H9 (cell line): ENCODE measurements around the gene LPCAT1. TPM values are rescaled to one million over a fixed set of nuclear protein-coding genes. Genes with fewer than 3 reads are reported as not detected.

ENCODE experiments used
- DNase-seq: peaks from one replicate; pipeline ENCODE4 v3.0.0-alpha.2; 2017
- H2AFZ ChIP-seq: one replicate; pipeline ENCODE4 v1.6.1; 2013; ENCODE audit warnings: mild to moderate bottlenecking, low read length, control low read depth, moderate library complexity
- H2AK5ac ChIP-seq: 2 replicates; pipeline ENCODE4 v1.6.1; 2013; ENCODE audit warnings: low read length, control low read depth, mixed read lengths; ENCODE audit not compliant: insufficient read length
- H2BK120ac ChIP-seq: one replicate; pipeline ENCODE4 v1.6.1; 2013; ENCODE audit warnings: low read depth, mild to moderate bottlenecking, low read length, control low read depth, inconsistent platforms; ENCODE audit not compliant: poor library complexity, severe bottlenecking
- H2BK12ac ChIP-seq: 2 replicates; pipeline ENCODE4 v1.6.1; 2013; ENCODE audit warnings: low read length, control low read depth, mixed read lengths, low read depth; ENCODE audit not compliant: insufficient read length
- H2BK15ac ChIP-seq: 2 replicates; pipeline ENCODE4 v1.6.1; 2013; ENCODE audit warnings: low read depth, low read length, control low read depth
- H2BK20ac ChIP-seq: one replicate; pipeline ENCODE4 v1.6.1; 2013; ENCODE audit warnings: low read depth, mild to moderate bottlenecking, low read length, control low read depth, inconsistent platforms; ENCODE audit not compliant: poor library complexity, severe bottlenecking
- H2BK5ac ChIP-seq: 2 replicates; pipeline ENCODE4 v1.6.1; 2013; ENCODE audit warnings: low read length, control low read depth, mixed read lengths; ENCODE audit not compliant: insufficient read length
- H3K14ac ChIP-seq: 2 replicates; pipeline ENCODE4 v1.6.1; 2013; ENCODE audit warnings: low read length, control low read depth; ENCODE audit not compliant: insufficient read depth
- H3K18ac ChIP-seq: 2 replicates; pipeline ENCODE4 v1.6.1; 2013; ENCODE audit warnings: low read depth, mild to moderate bottlenecking, mixed read lengths, low read length, control low read depth; ENCODE audit not compliant: insufficient read length
- H3K23ac ChIP-seq: 2 replicates; pipeline ENCODE4 v1.6.1; 2013; ENCODE audit warnings: low read length, control low read depth, mixed read lengths, low read depth; ENCODE audit not compliant: insufficient read length
- H3K23me2 ChIP-seq: 2 replicates; pipeline ENCODE4 v1.6.1; 2013; ENCODE audit warnings: low read depth, mild to moderate bottlenecking, mixed read lengths, low read length, control low read depth; ENCODE audit not compliant: insufficient read length, poor library complexity, severe bottlenecking
- H3K27ac ChIP-seq: 2 replicates; pipeline ENCODE4 v1.5.1; 2013; ENCODE audit warnings: low read length, control low read depth, mixed read lengths, low read depth; ENCODE audit not compliant: insufficient read length
- H3K27me3 ChIP-seq: 2 replicates; pipeline ENCODE4 v1.6.1; 2013; ENCODE audit warnings: low read length, control low read depth, inconsistent platforms; ENCODE audit not compliant: insufficient read depth
- H3K4ac ChIP-seq: 2 replicates; pipeline ENCODE4 v1.6.1; 2013; ENCODE audit warnings: low read depth, mild to moderate bottlenecking, control low read depth, inconsistent platforms, low read length, moderate library complexity
- H3K4me1 ChIP-seq: 2 replicates; pipeline ENCODE4 v1.6.1; 2013; ENCODE audit warnings: low read length, control low read depth, inconsistent platforms; ENCODE audit not compliant: insufficient read depth
- H3K4me2 ChIP-seq: 2 replicates; pipeline ENCODE4 v1.6.1; 2013; ENCODE audit warnings: low read length, control low read depth, mixed read lengths; ENCODE audit not compliant: insufficient read length, insufficient read depth
- H3K56ac ChIP-seq: 2 replicates; pipeline ENCODE4 v1.6.1; 2013; ENCODE audit warnings: low read depth, mild to moderate bottlenecking, mixed read lengths, low read length, control low read depth; ENCODE audit not compliant: insufficient read length
- H3K79me1 ChIP-seq: 2 replicates; pipeline ENCODE4 v1.6.1; 2013; ENCODE audit warnings: low read depth, mild to moderate bottlenecking, moderate library complexity, low read length, control low read depth, inconsistent platforms; ENCODE audit not compliant: insufficient read depth, poor library complexity, severe bottlenecking
- H3K79me2 ChIP-seq: 2 replicates; pipeline ENCODE4 v1.6.1; 2013; ENCODE audit warnings: low read length, control low read depth, inconsistent platforms; ENCODE audit not compliant: insufficient read depth
- H3K9ac ChIP-seq: 2 replicates; pipeline ENCODE4 v1.6.1; 2013; ENCODE audit warnings: low read length, control low read depth, mixed read lengths; ENCODE audit not compliant: insufficient read length; ENCODE audit errors: extremely low read depth
- H3K9me3 ChIP-seq: one replicate; pipeline ENCODE4 v1.6.1; 2013; ENCODE audit warnings: low read depth, low read length, inconsistent platforms; ENCODE audit not compliant: control insufficient read depth
- H3T11ph ChIP-seq: one replicate; pipeline ENCODE4 v1.6.1; 2013; ENCODE audit warnings: mild to moderate bottlenecking, low read length, control low read depth, inconsistent platforms
- H4K20me1 ChIP-seq: one replicate; pipeline ENCODE4 v1.6.1; 2013; ENCODE audit not compliant: control insufficient read depth, insufficient read length, insufficient read depth
- H4K5ac ChIP-seq: 2 replicates; pipeline ENCODE4 v1.6.1; 2013; ENCODE audit warnings: low read depth, mild to moderate bottlenecking, mixed read lengths, low read length, control low read depth; ENCODE audit not compliant: insufficient read length
- H4K8ac ChIP-seq: replicated peaks from 2 replicates; pipeline ENCODE4 v1.6.1; 2013; ENCODE audit warnings: low read length, control low read depth, mixed read lengths, low read depth; ENCODE audit not compliant: insufficient read length
- H4K91ac ChIP-seq: 2 replicates; pipeline ENCODE4 v1.6.1; 2013; ENCODE audit warnings: low read depth, mild to moderate bottlenecking, moderate library complexity, mixed read lengths, low read length, control low read depth; ENCODE audit not compliant: insufficient read length
- H3K27ac Mint-ChIP-seq, 3 experiments: 2 replicates in 2 of 3; 3 replicates in 1 of 3; pipeline ENCODE4 v1.8.0; 2020 to 2021; ENCODE audit warnings: mixed read lengths in 3 of 3, mild to moderate bottlenecking in 1 of 3, moderate library complexity in 1 of 3
- H3K27me3 Mint-ChIP-seq: 2 replicates; pipeline ENCODE4 v1.8.0; 2021; ENCODE audit warnings: low read depth, mild to moderate bottlenecking, moderate library complexity, mixed read lengths
- H3K36me3 Mint-ChIP-seq, 3 experiments: 2 replicates in 2 of 3; 3 replicates in 1 of 3; pipeline ENCODE4 v1.8.0; 2020 to 2021; ENCODE audit warnings: low read depth in 3 of 3, mixed read lengths in 3 of 3; ENCODE audit not compliant: insufficient read depth in 1 of 3
- H3K4me1 Mint-ChIP-seq, 2 experiments: 2 replicates each; pipeline ENCODE4 v1.8.0; 2020; ENCODE audit warnings: mixed read lengths in 2 of 2
- H3K4me3 Mint-ChIP-seq, 2 experiments: 2 replicates in 1 of 2; 3 replicates in 1 of 2; pipeline ENCODE4 v1.8.0; 2020 to 2021; ENCODE audit warnings: mild to moderate bottlenecking in 2 of 2, mixed read lengths in 2 of 2, moderate library complexity in 1 of 2
- H3K9me3 Mint-ChIP-seq, 2 experiments: 2 replicates in 1 of 2; 3 replicates in 1 of 2; pipeline ENCODE4 v1.8.0; 2020; ENCODE audit warnings: mild to moderate bottlenecking in 2 of 2, mixed read lengths in 2 of 2, moderate library complexity in 1 of 2
- CTCF ChIP-seq: fragments of 200-600 bp; sonication (generic); conservative IDR thresholded peaks from 3 replicates; pipeline ENCODE4 v1.8.0; 2021; ENCODE audit warnings: antibody characterized with exemption, mild to moderate bottlenecking
- WGBS: extraction: QIAGEN DNeasy Blood & Tissue Kit; methylation state at CpG from one replicate; pipeline ENCODE4 v1.1.7; 2013; ENCODE audit warnings: missing lambda C conversion rate, low lambda C conversion rate, mixed read lengths; ENCODE audit not compliant: insufficient read length; ENCODE audit errors: extremely low coverage; 5-methylcytosine and 5-hydroxymethylcytosine counted together
- total RNA-seq: library from RNA; stranded (reverse); gene quantifications from 2 replicates; pipeline ENCODE4 v1.2.1, GENCODE V29; 2021

Gene LPCAT1
- total RNA-seq, 1 experiment from 2014 or later = 231 TPM

GRCh38 chr5:1502046-1502736 is 21.6 kb downstream of the LPCAT1 start:
- no peak overlapping the region for H2BK5ac ChIP-seq
- H3K79me2 ChIP-seq = peaks cover 45% of the 10 kb centered on the region; the same call in 1 of the 2 replicates
- no peak overlapping the region for H2BK12ac ChIP-seq
- peaks cover 12% of the 10 kb centered on the region for H3K79me1 ChIP-seq
- DNase-seq = no peak
- H3K4me3 Mint-ChIP-seq = no peak overlapping the region
- peaks cover 9 to 38% (median 32%) of the 10 kb centered on the region in 3 experiments for H3K36me3 Mint-ChIP-seq
- no peak overlapping the region for H3T11ph ChIP-seq
- H3K56ac ChIP-seq = no peak overlapping the region
- no peak overlapping the region for H3K23ac ChIP-seq
- H2AK5ac ChIP-seq = no peak overlapping the region
- H3K4ac ChIP-seq = no peak overlapping the region
- H4K8ac ChIP-seq = no peak overlapping the region
- H4K91ac ChIP-seq = no peak overlapping the region
- no peak overlapping the region for H2BK120ac ChIP-seq
- no peaks in the 10 kb centered on the region for H3K27me3 Mint-ChIP-seq
- no peak for TF ChIP-seq CTCF
- peak overlapping the region; percentile 19 to 93 (median 25); a peak in 4 of 7 replicates for H3K27ac Mint-ChIP-seq
- H4K5ac ChIP-seq = no peak overlapping the region
- peaks cover 40 to 43% of the 10 kb centered on the region in 2 experiments for H3K4me1 Mint-ChIP-seq
- no peak overlapping the region for H2AFZ ChIP-seq
- peaks cover 2% of the 10 kb centered on the region for H4K20me1 ChIP-seq
- H3K9me3 Mint-ChIP-seq = no peaks in the 10 kb centered on the region
- H3K27ac ChIP-seq = no peak overlapping the region
- no peaks in the 10 kb centered on the region for H3K27me3 ChIP-seq
- no peaks in the 10 kb centered on the region for H3K23me2 ChIP-seq
- WGBS = no CpG with 5 or more reads among the region's 23 CpGs
- no peak overlapping the region for H3K9ac ChIP-seq
- H3K4me2 ChIP-seq = no peak overlapping the region
- no peak overlapping the region for H3K18ac ChIP-seq
- no peak overlapping the region for H3K14ac ChIP-seq
- H3K9me3 ChIP-seq = no peaks in the 10 kb centered on the region
- H2BK15ac ChIP-seq = no peak overlapping the region
- H2BK20ac ChIP-seq = no peak overlapping the region
- peaks cover 5% of the 10 kb centered on the region; the same call in 1 of the 2 replicates for H3K4me1 ChIP-seq
